IMR-90 (cell line): ENCODE measurements around the gene ADGRA3. TPM values are rescaled to one million over a fixed set of nuclear protein-coding genes. Genes with fewer than 3 reads are reported as not detected.

Experiments used
- ATAC-seq: fragments of 200-7000 bp; cut with Tn5 transposase; 2 replicates; pipeline ENCODE4 v1.9.1; 2020; ENCODE audit warnings: low read depth, mild to moderate bottlenecking, moderate library complexity
- BruUV-seq: library from RNA; stranded (reverse); fragments of 400-500 nt; replicated peaks from 2 replicates; lab custom pipeline; 2021; lab: Mats Ljungman, UMichigan
- CTCF ChIA-PET: fragments of 300-600 bp; formaldehyde crosslinking; extraction: SDS; loops from one replicate; lab custom pipeline; 2021; ENCODE audit warnings: antibody characterized with exemption; lab: Yijun Ruan, JAX
- POLR2A ChIA-PET: fragments of 300-600 bp; sonication (Branson Sonifier 250); formaldehyde crosslinking; loops from one replicate; lab custom pipeline; 2022; ENCODE audit warnings: antibody characterized with exemption; ENCODE audit not compliant: unreplicated experiment; lab: Charles Lee
- DNase-seq: peaks from one replicate; pipeline ENCODE4 v3.0.0; 2013
- H2AFZ ChIP-seq: replicated peaks from 2 replicates; pipeline ENCODE3; 2013; ENCODE audit warnings: low read length, mild to moderate bottlenecking; ENCODE audit not compliant: poor library complexity
- H2AK5ac ChIP-seq: 2 replicates; pipeline ENCODE4 v1.6.1; 2013; ENCODE audit warnings: low read depth, low read length, inconsistent platforms
- H2AK9ac ChIP-seq: replicated peaks from 2 replicates; pipeline ENCODE3; 2013; ENCODE audit warnings: mild to moderate bottlenecking, low read depth, low read length, moderate library complexity; ENCODE audit not compliant: poor library complexity
- H2BK120ac ChIP-seq: 2 replicates; pipeline ENCODE4 v1.6.1; 2013; ENCODE audit warnings: low read depth, low read length, inconsistent platforms
- H2BK15ac ChIP-seq: 3 replicates; pipeline ENCODE4 v1.6.1; 2013; ENCODE audit warnings: low read depth, low read length, inconsistent platforms
- H2BK20ac ChIP-seq: 2 replicates; pipeline ENCODE4 v1.6.1; 2013; ENCODE audit warnings: low read depth, mild to moderate bottlenecking, inconsistent platforms, low read length, moderate library complexity
- H2BK5ac ChIP-seq: 2 replicates; pipeline ENCODE4 v1.6.1; 2013; ENCODE audit warnings: mild to moderate bottlenecking, low read depth, low read length, inconsistent platforms; ENCODE audit not compliant: poor library complexity, severe bottlenecking
- H3K14ac ChIP-seq: replicated peaks from 2 replicates; pipeline ENCODE4 v1.6.1; 2013; ENCODE audit warnings: low read depth, low read length, inconsistent platforms
- H3K18ac ChIP-seq: 2 replicates; pipeline ENCODE4 v1.6.1; 2013; ENCODE audit warnings: low read depth, low read length, control low read depth
- H3K23ac ChIP-seq: 2 replicates; pipeline ENCODE4 v1.6.1; 2013; ENCODE audit warnings: low read depth, low read length, inconsistent platforms
- H3K27ac ChIP-seq: 2 replicates; pipeline ENCODE4 v1.5.1; 2013; ENCODE audit warnings: mild to moderate bottlenecking, control low read depth, low read length; ENCODE audit not compliant: insufficient read depth
- H3K27me3 ChIP-seq: 2 replicates; pipeline ENCODE4 v1.6.1; 2013; ENCODE audit warnings: low read length; ENCODE audit not compliant: control insufficient read depth, insufficient read depth
- H3K36me3 ChIP-seq: 2 replicates; pipeline ENCODE4 v1.6.1; 2013; ENCODE audit warnings: low read length, mixed read lengths; ENCODE audit not compliant: control insufficient read depth, insufficient read depth
- H3K4ac ChIP-seq: 2 replicates; pipeline ENCODE4 v1.6.1; 2013; ENCODE audit warnings: low read depth, low read length, inconsistent platforms
- H3K4me1 ChIP-seq: 2 replicates; pipeline ENCODE4 v1.6.1; 2013; ENCODE audit warnings: low read length, mixed read lengths; ENCODE audit not compliant: control insufficient read depth, insufficient read depth
- H3K4me2 ChIP-seq: 2 replicates; pipeline ENCODE4 v1.6.1; 2013; ENCODE audit warnings: low read depth, mild to moderate bottlenecking, control low read depth, low read length, moderate library complexity
- H3K4me3 ChIP-seq: 2 replicates; pipeline ENCODE4 v1.5.1; 2013; ENCODE audit warnings: low read depth, mild to moderate bottlenecking, control low read depth, low read length, moderate library complexity; ENCODE audit not compliant: insufficient read depth
- H3K56ac ChIP-seq: 2 replicates; pipeline ENCODE4 v1.6.1; 2013; ENCODE audit warnings: low read length, inconsistent platforms; ENCODE audit not compliant: insufficient read depth; ENCODE audit errors: extremely low read depth
- H3K79me1 ChIP-seq, 2 experiments: 2 replicates each; pipeline ENCODE4 v1.6.1; 2013; ENCODE audit warnings: low read length in 2 of 2, inconsistent platforms in 1 of 2, low read depth in 1 of 2
- H3K9ac ChIP-seq: 2 replicates; pipeline ENCODE4 v1.6.1; 2013; ENCODE audit warnings: low read depth, low read length, control low read depth
- H3K9me1 ChIP-seq: 2 replicates; pipeline ENCODE4 v1.6.1; 2013; ENCODE audit warnings: low read length, inconsistent platforms; ENCODE audit not compliant: insufficient read depth
- H3K9me3 ChIP-seq: 2 replicates; pipeline ENCODE4 v1.6.1; 2013; ENCODE audit warnings: low read length; ENCODE audit not compliant: control insufficient read depth, insufficient read depth
- H4K20me1 ChIP-seq: 2 replicates; pipeline ENCODE4 v1.6.1; 2013; ENCODE audit warnings: low read length, inconsistent platforms; ENCODE audit not compliant: insufficient read depth
- H4K5ac ChIP-seq: 2 replicates; pipeline ENCODE4 v1.6.1; 2013; ENCODE audit warnings: mild to moderate bottlenecking, low read depth, low read length, control low read depth
- H4K8ac ChIP-seq, 2 experiments: 2 replicates each; pipeline ENCODE4 v1.6.1; 2013; ENCODE audit warnings: low read depth in 2 of 2, low read length in 2 of 2, control low read depth in 1 of 2, inconsistent platforms in 1 of 2
- H4K91ac ChIP-seq: 2 replicates; pipeline ENCODE4 v1.6.1; 2013; ENCODE audit warnings: low read depth, low read length, inconsistent platforms; ENCODE audit not compliant: insufficient read depth
- CEBPB ChIP-seq: IDR thresholded peaks from 2 replicates; pipeline ENCODE4 v1.6.1; 2012; ENCODE audit warnings: low read depth, low read length, improper control_type of control experiment
- WGBS, 2 experiments: methylation state at CpG; one replicate each; pipeline versions ENCODE4 v1.1.5 to v1.1.7; 2013; ENCODE audit warnings: missing lambda C conversion rate in 2 of 2; ENCODE audit not compliant: insufficient read length in 1 of 2; ENCODE audit errors: extremely low coverage in 2 of 2; 5-methylcytosine and 5-hydroxymethylcytosine counted together
- dilution Hi-C: fragments of 300-500 bp; cut with HindIII; formaldehyde crosslinking; loops from one replicate; pipeline ENCODE4 v1.14.3; 2018; ENCODE audit warnings: low sequenced_read_pairs; ENCODE audit not compliant: unreplicated experiment
- in situ Hi-C: fragments of 300-500 bp; cut with MboI; formaldehyde crosslinking; loops from 3 replicates; pipeline ENCODE4 v1.14.3; 2019; ENCODE audit warnings: low sequenced_read_pairs, inconsistent platforms, mixed read lengths
- intact Hi-C: fragments of 100-400 bp; cut with micrococcal nuclease; formaldehyde crosslinking; loops from 2 replicates; pipeline ENCODE4 v1.10.0; 2022
- polyA plus RNA-seq, 3 experiments: library from polyadenylated mRNA; depleted of rRNA; stranded (reverse); fragments of >200 nt; gene quantifications; 2 replicates each; pipeline ENCODE4 v1.2.3, GENCODE V29; 2012; ENCODE audit warnings: low replicate concordance in 1 of 3
- total RNA-seq: library from RNA; depleted of rRNA; stranded (reverse); fragments of >200 nt; gene quantifications from 2 replicates; pipeline ENCODE4 v1.2.3, GENCODE V29; 2012

ADGRA3 gene
- total and polyA plus RNA-seq, 2 of the 4 experiments (the other 2 are of a cell fraction): 20.1 to 28.0 TPM

- peak; percentile 25 for DNase-seq
- Histone ChIP-seq H3K9ac (no peak overlapping the region), H2BK20ac (no peak overlapping the region), H4K20me1 (no peaks in the 10 kb centered on the region), H3K9me3 (no peaks in the 10 kb centered on the region), H3K18ac (no peak overlapping the region), H2BK5ac (no peak overlapping the region), H4K5ac (no peak overlapping the region), H3K23ac (no peak overlapping the region), H3K4ac (no peak overlapping the region), H2AK5ac (no peak overlapping the region), H3K56ac (no peak overlapping the region), H3K4me2 (no peak overlapping the region), H3K4me3 (no peak overlapping the region), H2AFZ (no peak overlapping the region), H2BK15ac (no peak overlapping the region), H3K9me1 (no peaks in the 10 kb centered on the region; the same call in 1 of the 2 replicates), H3K27ac (no peak overlapping the region), H4K8ac (no peak overlapping the region), H3K36me3 (no peaks in the 10 kb centered on the region), H3K79me1 (no peaks in the 10 kb centered on the region), H4K91ac (no peak overlapping the region), H3K4me1 (no peaks in the 10 kb centered on the region), H3K14ac (no peak overlapping the region), H2BK120ac (no peak overlapping the region), H3K27me3 (no peaks in the 10 kb centered on the region), H2AK9ac (no peak overlapping the region)
- BruUV-seq: no TSS peak
- dilution Hi-C loops (no loop called here), in situ Hi-C loops (no loop called here), intact Hi-C loops (loop anchor here (2.0 kb wide), 1 partner anchor 60 kb away; no protein-coding TSS in a partner anchor)
- CTCF ChIA-PET: no interaction called here
- peak; percentile 70 for ATAC-seq
- no CpG with 5 or more reads among the region's 3 CpGs for WGBS, 2 experiments
- POLR2A ChIA-PET: no interaction called here
- TF ChIP-seq CEBPB: no peak
These were observed 60.9 kb downstream of the ADGRA3 start for GRCh38 chr4:22454955-22455354.
